H9 (cell line): ENCODE data around the gene POLR2M. TPM values are rescaled to one million over a fixed set of nuclear protein-coding genes. Genes with fewer than 3 reads are reported as not detected.

ENCODE experiments used
- DNase-seq: peaks from one replicate; pipeline ENCODE4 v3.0.0-alpha.2; 2017
- H2AFZ ChIP-seq: one replicate; pipeline ENCODE4 v1.6.1; 2013; ENCODE audit warnings: mild to moderate bottlenecking, low read length, control low read depth, moderate library complexity
- H2AK5ac ChIP-seq: 2 replicates; pipeline ENCODE4 v1.6.1; 2013; ENCODE audit warnings: low read length, control low read depth, mixed read lengths; ENCODE audit not compliant: insufficient read length
- H2BK120ac ChIP-seq: one replicate; pipeline ENCODE4 v1.6.1; 2013; ENCODE audit warnings: low read depth, mild to moderate bottlenecking, low read length, control low read depth, inconsistent platforms; ENCODE audit not compliant: poor library complexity, severe bottlenecking
- H2BK12ac ChIP-seq: 2 replicates; pipeline ENCODE4 v1.6.1; 2013; ENCODE audit warnings: low read length, control low read depth, mixed read lengths, low read depth; ENCODE audit not compliant: insufficient read length
- H2BK15ac ChIP-seq: 2 replicates; pipeline ENCODE4 v1.6.1; 2013; ENCODE audit warnings: low read depth, low read length, control low read depth
- H2BK20ac ChIP-seq: one replicate; pipeline ENCODE4 v1.6.1; 2013; ENCODE audit warnings: low read depth, mild to moderate bottlenecking, low read length, control low read depth, inconsistent platforms; ENCODE audit not compliant: poor library complexity, severe bottlenecking
- H2BK5ac ChIP-seq: 2 replicates; pipeline ENCODE4 v1.6.1; 2013; ENCODE audit warnings: low read length, control low read depth, mixed read lengths; ENCODE audit not compliant: insufficient read length
- H3K14ac ChIP-seq: 2 replicates; pipeline ENCODE4 v1.6.1; 2013; ENCODE audit warnings: low read length, control low read depth; ENCODE audit not compliant: insufficient read depth
- H3K18ac ChIP-seq: 2 replicates; pipeline ENCODE4 v1.6.1; 2013; ENCODE audit warnings: low read depth, mild to moderate bottlenecking, mixed read lengths, low read length, control low read depth; ENCODE audit not compliant: insufficient read length
- H3K23ac ChIP-seq: 2 replicates; pipeline ENCODE4 v1.6.1; 2013; ENCODE audit warnings: low read length, control low read depth, mixed read lengths, low read depth; ENCODE audit not compliant: insufficient read length
- H3K23me2 ChIP-seq: 2 replicates; pipeline ENCODE4 v1.6.1; 2013; ENCODE audit warnings: low read depth, mild to moderate bottlenecking, mixed read lengths, low read length, control low read depth; ENCODE audit not compliant: insufficient read length, poor library complexity, severe bottlenecking
- H3K27ac ChIP-seq: 2 replicates; pipeline ENCODE4 v1.5.1; 2013; ENCODE audit warnings: low read length, control low read depth, mixed read lengths, low read depth; ENCODE audit not compliant: insufficient read length
- H3K27me3 ChIP-seq: 2 replicates; pipeline ENCODE4 v1.6.1; 2013; ENCODE audit warnings: low read length, control low read depth, inconsistent platforms; ENCODE audit not compliant: insufficient read depth
- H3K4ac ChIP-seq: 2 replicates; pipeline ENCODE4 v1.6.1; 2013; ENCODE audit warnings: low read depth, mild to moderate bottlenecking, control low read depth, inconsistent platforms, low read length, moderate library complexity
- H3K4me1 ChIP-seq: 2 replicates; pipeline ENCODE4 v1.6.1; 2013; ENCODE audit warnings: low read length, control low read depth, inconsistent platforms; ENCODE audit not compliant: insufficient read depth
- H3K4me2 ChIP-seq: 2 replicates; pipeline ENCODE4 v1.6.1; 2013; ENCODE audit warnings: low read length, control low read depth, mixed read lengths; ENCODE audit not compliant: insufficient read length, insufficient read depth
- H3K56ac ChIP-seq: 2 replicates; pipeline ENCODE4 v1.6.1; 2013; ENCODE audit warnings: low read depth, mild to moderate bottlenecking, mixed read lengths, low read length, control low read depth; ENCODE audit not compliant: insufficient read length
- H3K79me1 ChIP-seq: 2 replicates; pipeline ENCODE4 v1.6.1; 2013; ENCODE audit warnings: low read depth, mild to moderate bottlenecking, moderate library complexity, low read length, control low read depth, inconsistent platforms; ENCODE audit not compliant: insufficient read depth, poor library complexity, severe bottlenecking
- H3K79me2 ChIP-seq: 2 replicates; pipeline ENCODE4 v1.6.1; 2013; ENCODE audit warnings: low read length, control low read depth, inconsistent platforms; ENCODE audit not compliant: insufficient read depth
- H3K9ac ChIP-seq: 2 replicates; pipeline ENCODE4 v1.6.1; 2013; ENCODE audit warnings: low read length, control low read depth, mixed read lengths; ENCODE audit not compliant: insufficient read length; ENCODE audit errors: extremely low read depth
- H3K9me3 ChIP-seq: one replicate; pipeline ENCODE4 v1.6.1; 2013; ENCODE audit warnings: low read depth, low read length, inconsistent platforms; ENCODE audit not compliant: control insufficient read depth
- H3T11ph ChIP-seq: one replicate; pipeline ENCODE4 v1.6.1; 2013; ENCODE audit warnings: mild to moderate bottlenecking, low read length, control low read depth, inconsistent platforms
- H4K20me1 ChIP-seq: one replicate; pipeline ENCODE4 v1.6.1; 2013; ENCODE audit not compliant: control insufficient read depth, insufficient read length, insufficient read depth
- H4K5ac ChIP-seq: 2 replicates; pipeline ENCODE4 v1.6.1; 2013; ENCODE audit warnings: low read depth, mild to moderate bottlenecking, mixed read lengths, low read length, control low read depth; ENCODE audit not compliant: insufficient read length
- H4K8ac ChIP-seq: replicated peaks from 2 replicates; pipeline ENCODE4 v1.6.1; 2013; ENCODE audit warnings: low read length, control low read depth, mixed read lengths, low read depth; ENCODE audit not compliant: insufficient read length
- H4K91ac ChIP-seq: 2 replicates; pipeline ENCODE4 v1.6.1; 2013; ENCODE audit warnings: low read depth, mild to moderate bottlenecking, moderate library complexity, mixed read lengths, low read length, control low read depth; ENCODE audit not compliant: insufficient read length
- H3K27ac Mint-ChIP-seq, 3 experiments: 2 replicates in 2 of 3; 3 replicates in 1 of 3; pipeline ENCODE4 v1.8.0; 2020 to 2021; ENCODE audit warnings: mixed read lengths in 3 of 3, mild to moderate bottlenecking in 1 of 3, moderate library complexity in 1 of 3
- H3K27me3 Mint-ChIP-seq: 2 replicates; pipeline ENCODE4 v1.8.0; 2021; ENCODE audit warnings: low read depth, mild to moderate bottlenecking, moderate library complexity, mixed read lengths
- H3K36me3 Mint-ChIP-seq, 3 experiments: 2 replicates in 2 of 3; 3 replicates in 1 of 3; pipeline ENCODE4 v1.8.0; 2020 to 2021; ENCODE audit warnings: low read depth in 3 of 3, mixed read lengths in 3 of 3; ENCODE audit not compliant: insufficient read depth in 1 of 3
- H3K4me1 Mint-ChIP-seq, 2 experiments: 2 replicates each; pipeline ENCODE4 v1.8.0; 2020; ENCODE audit warnings: mixed read lengths in 2 of 2
- H3K4me3 Mint-ChIP-seq, 2 experiments: 2 replicates in 1 of 2; 3 replicates in 1 of 2; pipeline ENCODE4 v1.8.0; 2020 to 2021; ENCODE audit warnings: mild to moderate bottlenecking in 2 of 2, mixed read lengths in 2 of 2, moderate library complexity in 1 of 2
- H3K9me3 Mint-ChIP-seq, 2 experiments: 2 replicates in 1 of 2; 3 replicates in 1 of 2; pipeline ENCODE4 v1.8.0; 2020; ENCODE audit warnings: mild to moderate bottlenecking in 2 of 2, mixed read lengths in 2 of 2, moderate library complexity in 1 of 2
- CTCF ChIP-seq: fragments of 200-600 bp; sonication (generic); conservative IDR thresholded peaks from 3 replicates; pipeline ENCODE4 v1.8.0; 2021; ENCODE audit warnings: antibody characterized with exemption, mild to moderate bottlenecking
- WGBS: extraction: QIAGEN DNeasy Blood & Tissue Kit; methylation state at CpG from one replicate; pipeline ENCODE4 v1.1.7; 2013; ENCODE audit warnings: missing lambda C conversion rate, low lambda C conversion rate, mixed read lengths; ENCODE audit not compliant: insufficient read length; ENCODE audit errors: extremely low coverage; 5-methylcytosine and 5-hydroxymethylcytosine counted together
- total RNA-seq: library from RNA; stranded (reverse); gene quantifications from 2 replicates; pipeline ENCODE4 v1.2.1, GENCODE V29; 2021

POLR2M gene
- total RNA-seq, 1 experiment from 2014 or later: 67.3 TPM

DNA sequence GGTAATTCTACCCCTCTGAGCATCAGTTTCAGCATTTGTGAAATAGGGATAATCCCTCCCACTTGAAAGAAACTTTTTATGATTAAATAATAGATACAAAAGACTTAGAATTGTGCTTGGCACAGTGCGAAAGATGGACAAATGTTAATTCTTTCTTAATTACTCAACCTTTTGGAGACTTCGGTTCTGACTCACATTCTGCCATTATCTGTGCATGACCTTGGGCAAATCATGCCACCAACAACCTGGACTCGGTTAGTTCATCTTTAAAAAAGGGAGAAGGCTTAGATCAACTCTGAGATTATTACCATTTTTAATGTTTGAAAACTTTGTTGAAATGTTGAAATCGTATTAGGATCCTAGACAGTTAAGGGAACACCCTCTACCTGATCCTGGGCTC is 40.6 kb upstream of the POLR2M start:
- H2AK5ac ChIP-seq: no peak overlapping the region
- H3K9me3 ChIP-seq: no peaks in the 10 kb centered on the region
- no peak overlapping the region for H2BK12ac ChIP-seq
- H4K8ac ChIP-seq: no peak overlapping the region
- H3K79me1 ChIP-seq: no peaks in the 10 kb centered on the region
- H3K4me1 Mint-ChIP-seq: no peaks in the 10 kb centered on the region
- peaks cover 6% of the 10 kb centered on the region for H3K27me3 Mint-ChIP-seq
- no peak overlapping the region for H2BK20ac ChIP-seq
- no peak overlapping the region for H3K4me3 Mint-ChIP-seq
- no peak overlapping the region for H4K91ac ChIP-seq
- H3K9me3 Mint-ChIP-seq: no peaks in the 10 kb centered on the region
- no peak overlapping the region for H3K56ac ChIP-seq
- H3K36me3 Mint-ChIP-seq: no peaks in the 10 kb centered on the region
- H3K27me3 ChIP-seq: no peaks in the 10 kb centered on the region
- no peaks in the 10 kb centered on the region for H3K4me1 ChIP-seq
- no peak overlapping the region for H2BK120ac ChIP-seq
- no peak overlapping the region for H3K9ac ChIP-seq
- H3K27ac Mint-ChIP-seq: no peak overlapping the region
- no peak overlapping the region for H3K23ac ChIP-seq
- H2BK15ac ChIP-seq: no peak overlapping the region
- H2BK5ac ChIP-seq: no peak overlapping the region
- no peaks in the 10 kb centered on the region for H3K79me2 ChIP-seq
- no peak for TF ChIP-seq CTCF
- H3K23me2 ChIP-seq: no peaks in the 10 kb centered on the region
- no peaks in the 10 kb centered on the region for H4K20me1 ChIP-seq
- no peak overlapping the region for H3K27ac ChIP-seq
- H2AFZ ChIP-seq: no peak overlapping the region
- H3K18ac ChIP-seq: no peak overlapping the region
- H3T11ph ChIP-seq: no peak overlapping the region
- H3K4me2 ChIP-seq: no peak overlapping the region
- H3K14ac ChIP-seq: no peak overlapping the region
- WGBS: no CpG with 5 or more reads among the region's 4 CpGs
- DNase-seq: no peak
- no peak overlapping the region for H3K4ac ChIP-seq
- H4K5ac ChIP-seq: no peak overlapping the region
